HG02885 (cell line): ENCODE measurements around the gene GRIK4.

Experiments
- ATAC-seq: cut with Tn5 transposase; IDR thresholded peaks from one replicate; pipeline ENCODE4 v1.9.1; 2021; ENCODE audit warnings: mild to moderate bottlenecking; ENCODE audit not compliant: unreplicated experiment, poor library complexity

The GRIK4 gene

GRCh38 chr11:120509346-120510053, 2.0 kb upstream of the GRIK4 start:
- ATAC-seq, result no peak

- ATAC-seq, result no peak
Measured at GRCh38 chr11:120510406-120511115, 987 bp upstream of the GRIK4 start.

- no peak for ATAC-seq
Measured at GRCh38 chr11:120511820-120512738, 531 bp downstream of the GRIK4 start.

- ATAC-seq, result no peak
Measured at GRCh38 chr11:120512739-120513435, 1.3 kb downstream of the GRIK4 start.

GRCh38 chr11:120513436-120514315, 2.1 kb downstream of the GRIK4 start:
- no peak for ATAC-seq

GRCh38 chr11:120514541-120515121, 3.1 kb downstream of the GRIK4 start:
- ATAC-seq, result no peak

- no peak for ATAC-seq
Measured at GRCh38 chr11:120515186-120515723, 3.7 kb downstream of the GRIK4 start.

- no peak for ATAC-seq
Measured at GRCh38 chr11:120516461-120517389, 5.2 kb downstream of the GRIK4 start.

GRCh38 chr11:120517390-120517761, 5.8 kb downstream of the GRIK4 start:
- no peak for ATAC-seq

- no peak for ATAC-seq
Measured at GRCh38 chr11:120517801-120518291, 6.3 kb downstream of the GRIK4 start.

- ATAC-seq, result no peak
Measured at GRCh38 chr11:120518356-120518755, 6.8 kb downstream of the GRIK4 start.

- ATAC-seq, result no peak
Measured at GRCh38 chr11:120519474-120519873, 7.9 kb downstream of the GRIK4 start.

- no peak for ATAC-seq
Measured at GRCh38 chr11:120520091-120520822, 8.7 kb downstream of the GRIK4 start.

- ATAC-seq, result no peak
Measured at GRCh38 chr11:120521176-120521575, 9.6 kb downstream of the GRIK4 start.

- ATAC-seq, result no peak
Measured at GRCh38 chr11:120522021-120522420, 10.5 kb downstream of the GRIK4 start.

- no peak for ATAC-seq
Measured at GRCh38 chr11:120522736-120523135, 11.2 kb downstream of the GRIK4 start.

GRCh38 chr11:120523196-120523595, 11.6 kb downstream of the GRIK4 start:
- ATAC-seq, result no peak
